DND-41 (cell line): ENCODE results near the gene GNAI2.

ENCODE experiments used
- EZH2 ChIP-seq: IDR thresholded peaks from 3 replicates; pipeline ENCODE4 v1.6.1; 2012; ENCODE audit warnings: borderline replicate concordance, low read depth, mild to moderate bottlenecking, moderate library complexity, low read length, inconsistent platforms; ENCODE audit not compliant: severe bottlenecking
- TF ChIP-seq, protein P1 (sequence below): IDR thresholded peaks from 2 replicates; pipeline ENCODE4 v1.5.1; 2012; ENCODE audit warnings: borderline replicate concordance, low read length, moderate library complexity, mild to moderate bottlenecking; ENCODE audit not compliant: poor library complexity, severe bottlenecking; ENCODE audit errors: extremely low read depth

DNA sequence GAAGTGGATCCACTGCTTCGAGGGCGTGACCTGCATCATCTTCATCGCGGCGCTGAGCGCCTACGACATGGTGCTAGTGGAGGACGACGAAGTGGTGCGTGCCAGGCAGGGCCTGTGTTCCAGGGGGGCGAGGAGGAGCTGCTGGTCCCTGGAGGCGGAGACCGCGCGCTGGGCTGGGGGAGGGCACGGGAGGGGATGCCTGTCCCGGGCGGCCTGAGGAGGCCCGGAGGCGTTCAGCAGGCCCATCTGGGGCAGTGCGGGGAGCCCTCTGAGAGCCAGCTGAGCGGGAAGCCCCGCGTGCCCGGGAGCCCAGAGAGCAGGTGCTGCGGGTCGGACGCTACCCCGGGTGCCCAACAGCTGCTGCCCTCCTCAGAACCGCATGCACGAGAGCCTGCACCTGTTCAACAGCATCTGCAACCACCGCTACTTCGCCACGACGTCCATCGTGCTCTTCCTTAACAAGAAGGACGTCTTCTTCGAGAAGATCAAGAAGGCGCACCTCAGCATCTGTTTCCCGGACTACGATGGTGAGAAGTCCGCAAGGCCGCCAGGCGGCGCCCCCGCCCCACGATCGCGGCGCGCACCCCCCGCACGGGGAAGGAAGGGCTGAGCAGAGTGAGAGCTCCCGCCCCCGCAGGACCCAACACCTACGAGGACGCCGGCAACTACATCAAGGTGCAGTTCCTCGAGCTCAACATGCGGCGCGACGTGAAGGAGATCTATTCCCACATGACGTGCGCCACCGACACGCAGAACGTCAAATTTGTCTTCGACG is 41.7 kb upstream of the GNAI2 start:
- TF ChIP-seq, protein P1, sequence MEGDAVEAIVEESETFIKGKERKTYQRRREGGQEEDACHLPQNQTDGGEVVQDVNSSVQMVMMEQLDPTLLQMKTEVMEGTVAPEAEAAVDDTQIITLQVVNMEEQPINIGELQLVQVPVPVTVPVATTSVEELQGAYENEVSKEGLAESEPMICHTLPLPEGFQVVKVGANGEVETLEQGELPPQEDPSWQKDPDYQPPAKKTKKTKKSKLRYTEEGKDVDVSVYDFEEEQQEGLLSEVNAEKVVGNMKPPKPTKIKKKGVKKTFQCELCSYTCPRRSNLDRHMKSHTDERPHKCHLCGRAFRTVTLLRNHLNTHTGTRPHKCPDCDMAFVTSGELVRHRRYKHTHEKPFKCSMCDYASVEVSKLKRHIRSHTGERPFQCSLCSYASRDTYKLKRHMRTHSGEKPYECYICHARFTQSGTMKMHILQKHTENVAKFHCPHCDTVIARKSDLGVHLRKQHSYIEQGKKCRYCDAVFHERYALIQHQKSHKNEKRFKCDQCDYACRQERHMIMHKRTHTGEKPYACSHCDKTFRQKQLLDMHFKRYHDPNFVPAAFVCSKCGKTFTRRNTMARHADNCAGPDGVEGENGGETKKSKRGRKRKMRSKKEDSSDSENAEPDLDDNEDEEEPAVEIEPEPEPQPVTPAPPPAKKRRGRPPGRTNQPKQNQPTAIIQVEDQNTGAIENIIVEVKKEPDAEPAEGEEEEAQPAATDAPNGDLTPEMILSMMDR = peak; percentile 79
- no peak for TF ChIP-seq EZH2
